C4-2B (cell line): ENCODE data around the gene FRMD4A.

Experiments used
- H3K27ac ChIP-seq: fragments of 450-650 bp; 2 replicates; pipeline ENCODE4 v1.5.1; 2017
- CTCF ChIP-seq: fragments of 450-650 bp; conservative IDR thresholded peaks from 2 replicates; pipeline ENCODE4 v1.5.1; 2017; ENCODE audit warnings: mild to moderate bottlenecking
- ZFX ChIP-seq: fragments of 450-650 bp; IDR thresholded peaks from 2 replicates; pipeline ENCODE4 v1.6.1; 2017

FRMD4A gene

GRCh38 chr10:13750299-13751190, 580.2 kb downstream of the FRMD4A start:
- TF ChIP-seq CTCF (no peak), ZFX (no peak)
- H3K27ac ChIP-seq: no peak overlapping the region

GRCh38 chr10:13745271-13745670, 585.5 kb downstream of the FRMD4A start:
- no peak overlapping the region for H3K27ac ChIP-seq
- TF ChIP-seq CTCF: no peak
- no peak for TF ChIP-seq ZFX

GRCh38 chr10:13743963-13744362, 586.8 kb downstream of the FRMD4A start:
- H3K27ac ChIP-seq: no peak overlapping the region
- TF ChIP-seq ZFX (no peak), CTCF (no peak)

GRCh38 chr10:13743101-13743693, 587.5 kb downstream of the FRMD4A start:
- TF ChIP-seq ZFX (no peak), CTCF (no peak)
- H3K27ac ChIP-seq: no peak overlapping the region

GRCh38 chr10:13741438-13741837, 589.3 kb downstream of the FRMD4A start:
- H3K27ac ChIP-seq: no peak overlapping the region
- TF ChIP-seq CTCF (no peak), ZFX (no peak)

DNA sequence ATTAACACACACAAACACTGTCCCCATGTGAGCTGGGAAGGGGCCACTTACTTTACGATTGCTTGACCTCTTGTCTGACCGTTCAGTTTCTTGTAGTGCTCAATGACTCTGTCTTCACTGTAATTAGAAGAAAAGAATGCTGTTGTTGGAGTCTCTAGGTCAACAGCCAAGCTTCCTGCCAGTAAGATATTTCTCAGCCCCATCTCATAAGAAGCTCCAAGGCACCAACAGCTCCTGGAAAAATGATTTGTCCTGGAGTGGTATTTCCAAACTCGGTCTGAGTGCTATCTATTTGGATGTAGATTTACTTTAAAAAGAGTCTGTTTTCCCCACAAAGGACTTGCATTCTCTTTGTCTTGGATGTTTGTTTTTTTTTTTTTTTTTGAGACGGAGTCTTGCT, 590.3 kb downstream of the FRMD4A start:
- no peak overlapping the region for H3K27ac ChIP-seq
- TF ChIP-seq CTCF (no peak), ZFX (no peak)

- no peak overlapping the region for H3K27ac ChIP-seq
- TF ChIP-seq ZFX: no peak
- no peak for TF ChIP-seq CTCF
These were observed 591.5 kb downstream of the FRMD4A start for GRCh38 chr10:13739183-13739582.
